Measurements from ENCODE around the gene GCM1. TPM values are rescaled to one million over a fixed set of nuclear protein-coding genes. Genes with fewer than 3 reads are reported as not detected.

Gene GCM1
- polyA plus RNA-seq, 1 donor from 2014 or later = not detected

GRCh38 chr6:53125276-53125675 lies 23.4 kb downstream of the GCM1 start:
- H3K9ac ChIP-seq (ENCODE audit: low read length) = no peak overlapping the region
- H3F3A ChIP-seq (ENCODE audit: insufficient read depth, low read length, poor library complexity, severe bottlenecking) = no peaks in the 10 kb centered on the region
- no peaks in the 10 kb centered on the region for H3K9me2 ChIP-seq (ENCODE audit: insufficient read depth, low read length)
- H3K4me3 ChIP-seq (ENCODE audit: low read length) = no peak overlapping the region
- H3K27ac ChIP-seq (ENCODE audit: low read length) = no peak overlapping the region
- no peaks in the 10 kb centered on the region for H3K79me2 ChIP-seq (replicated peaks; ENCODE audit: insufficient read depth, low read length)
- TF ChIP-seq SMC3 (conservative IDR thresholded peaks at IDR 0.05; ENCODE audit: poor library complexity) (no peak), EP300 (conservative IDR thresholded peaks at IDR 0.05; ENCODE audit: poor library complexity, severe bottlenecking) (no peak), POLR2AphosphoS5 (IDR thresholded peaks at IDR 0.05) (no peak), TAF1 (IDR thresholded peaks at IDR 0.05; ENCODE audit: low read depth) (no peak), REST (IDR thresholded peaks at IDR 0.05; ENCODE audit: borderline replicate concordance) (no peak), CTCF (IDR thresholded peaks at IDR 0.05; ENCODE audit: poor library complexity, severe bottlenecking) (no peak), EZH2 (IDR thresholded peaks at IDR 0.05; ENCODE audit: borderline replicate concordance, insufficient read depth, low read length, poor library complexity, severe bottlenecking) (no peak), RAD21 (conservative IDR thresholded peaks at IDR 0.05) (no peak), MXI1 (conservative IDR thresholded peaks at IDR 0.05; ENCODE audit: poor library complexity, severe bottlenecking) (no peak)
- H3K36me3 ChIP-seq (ENCODE audit: insufficient read depth, low read length) = no peaks in the 10 kb centered on the region
- no peak overlapping the region for H3K4me2 ChIP-seq (ENCODE audit: low read length)
- H3K9me3 ChIP-seq (ENCODE audit: low read length) = no peaks in the 10 kb centered on the region
- H3K27me3 ChIP-seq (ENCODE audit: insufficient read depth, low read depth, low read length) = no peaks in the 10 kb centered on the region
- no peaks in the 10 kb centered on the region for H4K20me1 ChIP-seq (ENCODE audit: insufficient read depth)
- H2AFZ ChIP-seq (ENCODE audit: low read depth, low read length) = no peak overlapping the region

- TF ChIP-seq RAD21 (conservative IDR thresholded peaks at IDR 0.05) (no peak), EZH2 (IDR thresholded peaks at IDR 0.05; ENCODE audit: borderline replicate concordance, insufficient read depth, low read length, poor library complexity, severe bottlenecking) (no peak), POLR2AphosphoS5 (IDR thresholded peaks at IDR 0.05) (no peak), EP300 (conservative IDR thresholded peaks at IDR 0.05; ENCODE audit: poor library complexity, severe bottlenecking) (no peak), CTCF (IDR thresholded peaks at IDR 0.05; ENCODE audit: poor library complexity, severe bottlenecking) (no peak), TAF1 (IDR thresholded peaks at IDR 0.05; ENCODE audit: low read depth) (no peak), SMC3 (conservative IDR thresholded peaks at IDR 0.05; ENCODE audit: poor library complexity) (no peak), REST (IDR thresholded peaks at IDR 0.05; ENCODE audit: borderline replicate concordance) (no peak), MXI1 (conservative IDR thresholded peaks at IDR 0.05; ENCODE audit: poor library complexity, severe bottlenecking) (no peak)
- Histone ChIP-seq H3K9me2 (ENCODE audit: insufficient read depth, low read length) (no peaks in the 10 kb centered on the region), H2AFZ (ENCODE audit: low read depth, low read length) (no peak overlapping the region), H3K4me3 (ENCODE audit: low read length) (no peak overlapping the region), H3K27me3 (ENCODE audit: insufficient read depth, low read depth, low read length) (no peaks in the 10 kb centered on the region), H3K4me2 (ENCODE audit: low read length) (no peak overlapping the region), H3K79me2 (replicated peaks; ENCODE audit: insufficient read depth, low read length) (no peaks in the 10 kb centered on the region), H3K27ac (ENCODE audit: low read length) (no peak overlapping the region), H3K36me3 (ENCODE audit: insufficient read depth, low read length) (no peaks in the 10 kb centered on the region), H3F3A (ENCODE audit: insufficient read depth, low read length, poor library complexity, severe bottlenecking) (no peaks in the 10 kb centered on the region), H3K9ac (ENCODE audit: low read length) (no peak overlapping the region), H3K9me3 (ENCODE audit: low read length) (no peaks in the 10 kb centered on the region), H4K20me1 (ENCODE audit: insufficient read depth) (no peaks in the 10 kb centered on the region)
Observed at GRCh38 chr6:53124131-53124800, 24.4 kb downstream of the GCM1 start.
